HG02571 (cell line): ENCODE data around the gene DUSP18.
"Not testable (repeated sequence)": the region's sequence is repeated elsewhere in the genome, so short reads cannot be mapped to it uniquely, and the experiment has no call there.

Source experiments
- ATAC-seq: cut with Tn5 transposase; IDR thresholded peaks from one replicate; pipeline ENCODE4 v1.9.1; 2021; ENCODE audit warnings: mild to moderate bottlenecking, moderate library complexity; ENCODE audit not compliant: unreplicated experiment

DUSP18 gene

GRCh38 chr22:30640839-30641430 lies 26.7 kb downstream of the DUSP18 start:
- no peak for ATAC-seq

- no peak for ATAC-seq
Measured at GRCh38 chr22:30640361-30640760, 27.3 kb downstream of the DUSP18 start.

DNA sequence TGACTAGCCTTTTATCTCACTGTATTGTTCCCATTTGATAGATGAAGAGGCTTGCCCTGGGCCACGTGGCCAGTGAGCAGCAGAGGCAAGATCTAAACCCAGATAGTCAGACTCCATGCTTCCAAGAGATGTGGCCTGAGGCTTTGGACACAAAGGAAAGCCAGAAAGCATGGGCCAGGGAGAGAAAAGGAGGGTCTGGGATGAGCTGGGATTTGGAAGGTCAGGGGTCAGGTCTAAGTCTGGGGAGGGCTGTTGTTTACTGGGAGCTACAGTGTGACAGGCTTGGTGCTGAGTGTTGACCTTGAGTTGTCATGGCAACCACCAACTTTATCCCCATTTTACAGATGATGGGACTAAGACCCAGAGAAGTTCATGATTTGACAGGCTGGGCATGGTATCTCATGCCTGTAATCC lies 30.0 kb downstream of the DUSP18 start:
- ATAC-seq, result no peak

- no peak for ATAC-seq
Measured at GRCh38 chr22:30636226-30637077, 31.2 kb downstream of the DUSP18 start.

DNA sequence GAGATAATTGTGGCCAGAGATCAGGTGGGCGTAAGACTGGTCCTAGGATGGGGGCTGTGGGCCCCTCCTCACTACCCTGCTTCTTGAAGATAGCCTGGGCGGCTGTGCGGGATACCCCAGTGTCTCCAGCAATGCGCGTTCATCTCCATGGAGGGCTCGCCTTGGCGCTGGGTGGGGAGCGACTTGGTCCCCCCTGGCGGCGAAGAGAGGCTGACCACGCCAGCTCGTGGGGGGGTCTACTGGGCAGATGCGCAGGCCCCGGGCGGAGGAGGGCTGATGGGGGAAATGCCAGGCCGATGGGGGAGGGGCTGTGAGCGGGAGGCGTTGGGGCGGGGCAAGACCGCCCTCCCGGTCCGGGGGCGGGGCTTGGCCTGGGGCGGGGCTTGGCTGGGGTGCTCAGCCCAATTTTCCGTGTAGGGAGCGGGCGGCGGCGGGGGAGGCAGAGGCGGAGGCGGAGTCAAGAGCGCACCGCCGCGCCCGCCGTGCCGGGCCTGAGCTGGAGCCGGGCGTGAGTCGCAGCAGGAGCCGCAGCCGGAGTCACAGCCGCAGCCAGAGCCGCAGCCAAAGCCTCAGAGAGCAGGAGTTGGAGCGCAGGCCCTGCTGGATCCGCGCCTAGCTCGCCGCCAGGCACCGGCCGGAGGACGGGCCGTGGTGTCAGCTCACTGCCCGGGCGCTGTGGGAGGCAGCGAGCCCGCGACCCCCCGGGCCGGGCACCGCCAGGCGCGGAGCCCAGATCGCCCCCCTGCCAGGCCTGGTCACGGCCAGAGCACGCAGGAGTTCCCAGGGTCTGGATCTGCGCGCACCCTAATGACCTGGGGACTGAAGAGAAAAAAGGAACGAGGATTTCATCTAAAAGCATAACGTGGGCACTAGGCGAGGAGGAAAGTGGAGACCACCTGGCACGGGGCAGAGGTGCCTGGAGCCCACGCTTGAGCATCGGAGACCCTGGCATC lies 32.1 kb downstream of the DUSP18 start, which contains the start of gene SLC35E4:
Gene SLC35E4 (plus strand): TSS at position 509 of the 953 bp plus-strand sequence. CDS start 670 bp downstream, outside the sequence.
- ATAC-seq, result peak; percentile 60

DNA sequence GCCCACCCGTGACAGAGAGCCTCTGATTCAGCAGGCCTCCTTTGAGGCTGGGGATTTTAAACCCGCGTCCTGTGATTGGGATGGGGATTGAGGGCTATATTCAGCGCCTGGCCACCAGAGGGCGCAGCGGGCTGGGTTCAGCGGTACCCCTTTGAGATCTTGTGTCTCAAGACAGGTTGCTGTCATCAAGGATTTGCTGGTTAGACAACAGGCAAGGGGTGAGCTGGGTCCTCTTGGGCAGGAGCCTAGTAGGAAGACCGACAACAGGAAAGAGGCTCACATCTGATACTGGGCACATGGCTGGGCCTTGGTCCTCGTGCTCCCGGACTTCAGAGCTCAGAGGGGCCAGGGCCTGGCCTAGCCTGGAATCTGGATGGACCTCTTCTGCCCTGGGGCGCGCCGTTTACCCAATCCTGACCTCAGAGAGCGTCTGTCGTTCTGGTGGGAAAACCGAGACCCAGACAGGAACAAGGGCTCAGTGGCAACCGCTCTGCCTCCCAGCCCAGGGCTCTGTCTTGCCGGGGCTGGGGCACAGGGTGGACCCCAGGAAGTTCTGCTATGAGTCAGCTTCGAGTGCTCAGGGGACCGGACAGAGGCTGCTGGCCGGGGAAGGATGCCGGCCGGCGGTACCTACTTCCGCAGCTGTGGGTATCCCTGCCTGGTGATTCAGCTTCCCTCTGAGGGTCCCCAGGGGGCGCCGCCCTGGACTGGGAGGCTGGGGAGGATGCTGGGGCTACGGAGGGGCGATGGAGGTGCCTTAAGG lies 33.0 kb downstream of the DUSP18 start:
- ATAC-seq, result peak; percentile 40

DNA sequence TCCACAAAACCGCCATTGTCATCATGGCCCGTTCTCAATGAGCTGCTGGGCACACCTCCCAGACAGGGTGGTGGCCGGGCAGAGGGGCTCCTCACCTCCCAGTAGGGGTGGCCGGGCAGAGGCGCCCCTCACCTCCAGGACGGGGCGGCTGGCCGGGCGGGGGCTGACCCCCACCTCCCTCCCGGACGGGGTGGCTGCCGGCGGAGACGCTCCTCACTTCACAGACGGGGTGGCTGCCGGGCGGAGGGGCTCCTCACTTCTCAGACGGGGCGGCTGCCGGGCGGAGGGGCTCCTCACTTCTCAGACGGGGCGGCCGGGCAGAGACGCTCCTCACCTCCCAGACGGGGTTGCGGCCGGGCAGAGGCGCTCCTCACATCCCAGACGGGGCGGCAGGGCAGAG lies 36.2 kb downstream of the DUSP18 start:
- not testable (repeated sequence) for ATAC-seq

- no peak for ATAC-seq
Measured at GRCh38 chr22:30628491-30628890, 39.2 kb downstream of the DUSP18 start.

DNA sequence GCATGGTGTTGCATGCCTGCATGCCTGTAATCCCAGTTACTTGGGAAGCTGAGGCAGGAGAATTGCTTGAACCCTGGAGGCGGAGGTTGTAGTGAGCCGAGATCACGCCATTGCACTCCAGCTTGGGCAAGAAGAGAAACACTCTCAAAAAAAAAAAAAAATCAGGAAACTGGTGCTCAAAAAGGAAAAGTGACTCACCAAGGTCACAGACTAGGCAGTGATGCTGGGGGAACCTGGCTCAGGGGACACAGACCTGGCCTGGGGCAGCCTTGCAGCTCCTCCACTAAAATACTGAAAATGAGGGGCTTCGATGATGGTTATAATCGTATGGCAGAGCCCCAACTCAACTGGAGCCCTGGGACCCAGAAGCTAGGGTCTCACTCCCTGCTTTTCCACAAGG lies 40.2 kb downstream of the DUSP18 start:
- no peak for ATAC-seq

DNA sequence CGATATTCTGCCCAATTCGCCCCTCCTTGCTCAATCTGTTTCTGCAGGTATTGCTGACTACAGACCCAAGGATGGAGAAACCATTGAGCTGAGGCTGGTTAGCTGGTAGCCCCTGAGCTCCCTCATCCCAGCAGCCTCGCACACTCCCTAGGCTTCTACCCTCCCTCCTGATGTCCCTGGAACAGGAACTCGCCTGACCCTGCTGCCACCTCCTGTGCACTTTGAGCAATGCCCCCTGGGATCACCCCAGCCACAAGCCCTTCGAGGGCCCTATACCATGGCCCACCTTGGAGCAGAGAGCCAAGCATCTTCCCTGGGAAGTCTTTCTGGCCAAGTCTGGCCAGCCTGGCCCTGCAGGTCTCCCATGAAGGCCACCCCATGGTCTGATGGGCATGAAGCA lies 41.3 kb downstream of the DUSP18 start:
- no peak for ATAC-seq

DNA sequence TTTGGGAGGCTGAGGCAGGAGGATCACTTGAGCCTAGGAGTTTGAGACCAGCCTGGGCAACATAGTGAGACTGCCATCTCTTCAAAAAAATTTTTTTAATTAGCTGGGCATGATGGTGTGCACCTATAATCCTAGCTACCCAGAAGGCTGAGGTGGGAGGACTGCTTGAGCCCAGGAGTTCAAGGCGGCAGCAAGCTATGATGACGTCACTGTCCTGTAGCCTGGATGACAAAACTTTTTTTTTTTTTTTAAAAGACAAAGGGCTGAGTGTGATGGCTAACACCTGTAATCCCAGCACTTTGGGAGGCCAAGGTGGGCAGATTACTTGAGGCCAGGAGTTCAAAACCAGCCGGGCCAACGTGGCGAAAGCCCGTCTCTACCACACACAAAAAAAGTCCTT lies 47.8 kb downstream of the DUSP18 start:
- ATAC-seq, result not testable (repeated sequence)

GRCh38 chr22:30617819-30618218 lies 49.9 kb downstream of the DUSP18 start:
- no peak for ATAC-seq

DNA sequence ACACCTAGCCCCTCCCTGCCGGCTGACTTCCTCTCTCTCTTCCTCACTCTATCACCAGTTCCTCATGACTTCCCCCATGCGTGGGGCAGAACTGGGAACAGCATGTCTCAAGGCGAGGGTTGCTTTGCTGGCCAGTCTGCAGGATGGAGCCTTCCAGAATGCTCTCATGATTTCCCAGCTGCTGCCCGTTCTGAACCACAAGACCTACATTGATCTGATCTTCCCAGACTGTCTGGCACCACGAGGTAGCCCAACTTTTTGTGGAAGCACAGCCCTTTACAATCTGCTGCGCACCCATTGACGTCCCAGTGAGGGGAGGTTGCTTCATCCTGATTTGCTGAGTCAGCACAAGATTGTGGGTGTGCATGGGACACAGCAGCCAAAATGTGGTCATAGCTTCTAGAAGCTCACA lies 52.1 kb downstream of the DUSP18 start:
- no peak for ATAC-seq

GRCh38 chr22:30614879-30615278 lies 52.8 kb downstream of the DUSP18 start:
- ATAC-seq, result no peak

GRCh38 chr22:30614268-30614667 lies 53.4 kb downstream of the DUSP18 start:
- ATAC-seq, result no peak

- ATAC-seq, result no peak
Measured at GRCh38 chr22:30612789-30613188, 54.9 kb downstream of the DUSP18 start.
